ENCODE measurements around the gene ASF1B.
"Not testable (repeated sequence)": the region's sequence is repeated elsewhere in the genome, so short reads cannot be mapped to it uniquely, and the experiment has no call there.

Gene ASF1B

GRCh38 chr19:14159059-14159458 is 22.7 kb upstream of the ASF1B start:
- DNase-seq, result no peak

DNA sequence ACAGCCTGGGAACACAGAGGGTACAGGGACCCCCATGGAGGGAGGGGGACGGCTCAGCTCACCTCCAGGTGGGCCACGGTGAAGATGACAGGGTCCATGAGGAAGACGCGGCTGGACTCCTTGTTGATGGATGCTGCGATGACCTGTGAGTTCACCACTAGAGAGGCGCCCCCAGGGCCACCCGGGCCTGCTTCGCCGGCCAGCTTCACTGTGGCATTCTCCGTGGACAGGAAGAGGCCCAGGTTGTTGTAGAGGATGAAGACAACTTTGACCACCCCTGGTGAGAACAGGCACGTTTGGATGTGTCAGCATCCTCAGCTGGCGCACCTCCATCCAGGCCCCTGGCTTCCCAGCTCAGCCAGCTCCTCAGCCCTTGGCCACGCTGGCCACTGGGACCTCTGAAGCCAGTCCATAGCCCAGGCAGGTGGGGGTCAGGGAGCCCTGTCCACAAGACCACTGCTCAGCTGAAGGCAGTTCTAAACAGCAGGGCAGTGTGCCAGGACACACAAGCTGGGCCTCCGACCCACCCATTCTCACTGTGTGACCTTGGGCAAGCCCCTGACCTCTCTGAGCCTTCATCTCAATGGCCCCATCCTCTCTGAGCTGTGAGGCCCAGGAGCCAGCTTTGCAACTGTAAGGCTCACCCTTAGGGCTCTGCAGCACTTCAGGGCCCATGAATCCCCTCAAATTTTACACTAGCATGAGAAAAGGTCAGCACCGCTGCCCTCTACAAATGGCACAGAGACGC is 22.1 kb upstream of the ASF1B start:
- no peak for DNase-seq

DNA sequence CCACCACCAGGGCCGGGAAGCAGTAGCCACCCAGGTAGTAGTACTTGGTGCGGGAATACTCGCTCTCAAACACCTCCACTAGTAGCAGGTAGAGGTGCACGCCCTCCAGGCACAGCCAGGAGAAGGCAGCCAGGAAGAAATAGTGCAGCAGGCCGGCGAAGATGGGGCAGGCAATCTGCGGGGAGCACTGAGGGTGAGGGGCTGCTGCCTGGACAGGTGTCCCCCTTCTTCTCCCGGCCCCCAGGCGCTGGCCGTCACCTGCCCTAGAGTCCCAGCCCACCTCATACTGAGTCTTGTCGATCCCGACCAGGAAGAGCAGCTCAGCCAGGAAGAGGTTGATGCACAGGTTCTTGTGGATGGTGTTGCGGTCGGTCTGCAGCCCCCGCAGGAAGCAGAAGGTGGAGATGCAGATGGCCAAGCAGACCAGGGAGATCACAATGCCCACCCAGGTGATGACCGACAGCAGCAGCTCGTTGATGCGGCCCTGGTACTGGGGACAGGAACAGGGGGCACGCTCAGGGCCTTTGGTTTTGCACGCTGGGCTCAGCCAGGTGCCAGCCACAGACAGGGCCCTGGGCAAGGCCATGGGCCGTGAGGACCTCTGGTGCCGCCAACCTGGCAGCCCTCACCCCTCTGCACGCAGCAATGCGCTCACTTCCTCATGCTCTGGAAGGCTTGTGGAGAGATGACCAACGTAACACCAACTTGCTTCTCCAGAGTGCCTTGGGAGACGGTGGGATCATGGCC is 20.8 kb upstream of the ASF1B start:
- DNase-seq, result no peak

GRCh38 chr19:14156122-14156521 is 19.7 kb upstream of the ASF1B start:
- no peak for DNase-seq

DNA sequence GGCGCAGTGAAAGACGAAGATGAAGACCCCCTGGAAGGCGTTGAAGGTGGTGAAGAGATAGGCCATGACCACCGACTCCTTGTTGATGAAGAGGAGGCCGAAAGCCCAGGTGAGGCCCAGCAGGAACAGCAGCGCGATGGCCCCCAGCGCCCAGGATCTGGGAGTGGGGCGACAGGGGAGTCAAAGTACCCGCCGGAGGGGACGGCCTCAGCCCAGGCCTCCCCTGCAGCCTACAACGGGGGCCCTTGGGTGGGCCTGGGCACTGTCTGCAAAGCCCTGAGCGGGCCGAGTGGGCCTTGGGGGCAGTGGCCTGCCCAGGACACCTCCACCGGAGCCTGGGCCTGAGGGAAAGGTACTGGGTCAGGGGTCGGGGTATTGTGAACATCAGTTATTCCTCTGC is 19.0 kb upstream of the ASF1B start:
- DNase-seq, result no peak

GRCh38 chr19:14152713-14153112 is 16.3 kb upstream of the ASF1B start:
- no peak for DNase-seq

DNA sequence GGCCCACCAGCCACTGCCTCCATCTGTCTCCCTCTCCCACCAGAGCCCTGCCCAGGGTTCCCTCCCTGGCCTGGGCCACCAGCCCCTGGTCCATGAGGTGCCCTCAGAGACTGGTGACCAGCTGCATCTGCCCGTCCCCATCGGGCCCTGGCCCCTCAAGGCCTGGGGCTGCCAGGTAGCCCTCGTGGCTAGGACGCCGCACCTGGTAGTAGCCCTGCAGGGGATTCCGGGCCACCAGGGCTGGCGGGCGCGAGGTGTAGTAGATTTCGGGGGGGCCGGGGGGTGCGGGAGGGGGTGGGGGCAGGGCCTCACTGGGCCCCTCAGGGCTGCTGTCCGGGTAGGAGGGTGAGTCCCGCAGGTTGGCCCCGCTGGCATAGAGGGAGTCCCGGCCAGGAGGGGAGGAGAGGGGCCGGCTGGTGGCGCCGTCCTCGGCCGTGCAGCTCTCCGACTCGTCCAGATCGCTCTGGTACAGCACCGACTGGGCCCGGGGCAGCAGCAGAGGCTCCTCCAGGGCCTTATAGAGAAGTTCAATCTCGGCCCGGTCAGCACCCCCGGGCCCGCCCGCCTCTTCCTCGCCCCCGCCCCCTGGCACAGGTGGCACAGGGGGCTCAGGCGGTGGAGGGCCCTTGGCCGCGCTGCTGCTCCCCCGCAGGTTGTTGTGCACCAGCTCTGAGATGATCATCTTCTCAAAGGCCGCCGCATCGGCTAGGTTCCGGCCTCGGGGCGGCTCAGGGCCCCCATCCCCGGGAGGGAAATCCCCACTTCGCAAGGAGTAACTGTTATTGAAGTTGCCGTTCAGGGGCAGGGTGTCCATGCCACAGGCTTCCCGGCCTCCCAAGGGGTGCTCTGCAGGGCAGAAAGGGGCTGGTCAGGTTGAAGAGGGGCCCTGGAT is 14.6 kb upstream of the ASF1B start:
- DNase-seq, result no peak

- no peak for DNase-seq
Observed at GRCh38 chr19:14150041-14150769, 13.8 kb upstream of the ASF1B start.

DNA sequence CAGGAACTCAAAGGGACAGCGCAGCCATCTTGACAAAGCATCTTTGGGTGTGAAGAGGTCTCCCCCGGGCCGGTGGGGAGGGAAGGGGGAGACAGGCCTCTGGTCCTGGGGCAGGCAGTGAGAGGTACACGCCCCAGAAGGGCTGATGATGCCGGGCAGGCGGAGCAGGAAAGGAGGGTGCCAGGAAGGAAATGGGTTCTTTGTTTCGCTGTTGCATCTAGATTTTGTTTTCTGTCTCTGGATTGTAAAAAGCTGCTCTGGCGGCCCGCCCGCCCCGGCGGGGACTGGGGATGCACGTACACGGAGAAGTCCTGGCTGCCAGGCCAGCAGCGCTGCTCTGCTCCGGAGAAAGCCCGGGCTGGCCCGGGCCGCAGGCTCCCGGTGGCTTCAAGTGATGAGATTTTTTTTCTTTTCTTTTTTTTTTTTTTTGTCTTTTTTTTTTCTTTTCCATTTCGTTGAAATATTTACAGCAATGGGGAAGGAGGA is 13.2 kb upstream of the ASF1B start:
- DNase-seq, result no peak

DNA sequence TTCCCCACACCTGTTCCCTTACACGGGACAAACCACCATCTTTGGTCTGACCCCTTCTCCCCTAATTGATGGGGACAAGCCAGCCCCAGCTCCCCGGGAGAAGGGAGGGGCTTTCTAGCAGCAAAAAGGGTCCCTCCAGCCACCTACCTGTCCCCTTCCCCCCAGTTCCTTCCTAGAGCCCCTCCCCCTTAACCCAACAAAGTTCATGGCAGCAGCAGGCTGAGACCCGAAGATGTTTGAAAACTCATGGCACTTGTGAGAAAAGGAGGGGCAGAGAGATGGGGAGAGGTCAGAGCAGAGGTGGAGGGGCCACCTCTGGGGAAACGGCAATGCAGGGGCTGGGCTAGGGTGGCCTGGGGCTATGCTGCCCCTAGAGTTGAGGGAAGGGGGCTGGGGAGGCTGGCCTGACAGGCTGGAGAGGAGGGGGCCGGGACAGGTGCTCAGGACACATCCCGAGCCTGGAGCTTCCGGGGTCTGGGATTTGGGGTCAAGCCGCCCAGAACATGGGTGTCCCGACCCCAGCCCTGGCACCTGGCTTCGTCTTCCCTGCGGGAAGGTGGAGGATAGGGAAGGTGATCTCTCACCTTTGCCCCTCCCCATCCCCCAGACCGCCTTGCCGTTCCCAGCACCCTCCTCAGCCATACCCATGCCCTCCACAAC is 12.5 kb upstream of the ASF1B start:
- DNase-seq, result no peak

DNA sequence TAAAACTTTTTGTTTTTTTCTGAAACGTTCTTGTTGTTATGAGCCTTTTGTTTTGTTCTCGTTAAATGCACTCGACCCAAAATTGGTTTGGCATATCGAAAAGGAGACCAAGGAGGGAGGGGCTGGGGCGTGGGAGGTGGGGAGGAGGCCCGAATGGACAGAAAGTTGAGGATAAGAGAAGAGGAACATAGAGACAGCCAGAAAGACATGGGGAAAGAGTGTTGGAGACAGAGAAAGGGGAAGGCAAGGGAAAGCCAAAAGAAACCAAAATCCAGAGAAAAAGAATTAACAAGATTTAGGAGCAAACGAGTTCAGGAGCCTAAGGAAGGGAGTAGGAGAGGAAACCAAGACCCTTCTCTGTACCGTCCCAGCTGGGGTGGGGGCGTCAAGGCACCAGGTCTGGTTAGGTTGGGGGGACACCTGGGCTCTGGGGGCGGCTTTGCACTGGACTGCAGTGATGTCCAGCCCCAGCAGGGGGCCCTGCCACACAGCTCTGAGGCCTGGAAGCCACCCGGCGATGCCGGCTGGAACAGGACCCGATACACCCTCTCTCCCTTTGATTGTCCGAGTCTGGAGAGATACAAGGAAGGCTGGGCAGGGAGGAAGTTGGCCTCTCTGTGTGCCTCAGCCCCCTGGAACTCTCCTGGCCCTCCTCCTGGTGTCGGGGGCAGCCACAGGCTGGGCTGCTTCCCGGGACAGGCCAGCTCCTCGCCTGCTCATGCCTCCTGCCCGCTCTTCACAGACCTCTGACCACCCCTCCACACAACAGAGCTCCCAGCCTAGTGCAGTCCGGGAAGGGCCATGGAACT is 11.6 kb upstream of the ASF1B start:
- DNase-seq, result peak in 1 of 2 donors; percentile 45

GRCh38 chr19:14146789-14147216 is 10.4 kb upstream of the ASF1B start:
- peak; percentile 68 to 85 for DNase-seq

GRCh38 chr19:14146169-14146568 is 9.8 kb upstream of the ASF1B start:
- not testable (repeated sequence) for DNase-seq

DNA sequence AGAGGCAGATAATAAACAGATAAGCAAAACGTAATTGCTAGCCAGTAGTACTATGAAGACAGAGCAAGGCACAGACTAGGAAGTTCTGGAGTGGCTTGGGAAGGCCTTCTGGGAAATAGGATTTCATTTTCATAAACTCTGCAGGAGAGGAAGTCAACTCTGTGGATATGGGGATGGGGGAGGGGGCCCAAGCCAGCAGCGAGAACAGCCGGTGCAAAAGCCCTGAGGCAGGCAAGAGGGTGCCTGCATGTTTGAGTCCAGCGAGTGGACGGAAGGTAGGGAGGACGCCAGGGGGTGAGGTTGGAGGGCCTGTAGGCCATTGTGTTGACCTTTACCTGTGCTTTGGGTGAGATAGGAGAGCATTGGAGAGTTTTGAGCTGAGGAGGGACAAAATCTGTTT is 9.0 kb upstream of the ASF1B start:
- no peak for DNase-seq

- DNase-seq, result no peak
Observed at GRCh38 chr19:14142262-14143190, 6.1 kb upstream of the ASF1B start.

GRCh38 chr19:14141041-14141440 is 4.7 kb upstream of the ASF1B start:
- DNase-seq, result no peak

- DNase-seq, result peak; percentile 74 to 85
Observed at GRCh38 chr19:14139944-14140343, 3.6 kb upstream of the ASF1B start.

- DNase-seq, result no peak
Observed at GRCh38 chr19:14138576-14139265, 2.3 kb upstream of the ASF1B start.

GRCh38 chr19:14135985-14136508 is 342 bp downstream of the ASF1B start:
- no peak for DNase-seq

Measured in inflammatory macrophage treated with lipopolysaccharide for 1 hour (primary cell).